ENCODE data around the gene GREM2. TPM values are rescaled to one million over a fixed set of nuclear protein-coding genes. Genes with fewer than 3 reads are reported as not detected.

Gene GREM2
- total and polyA plus RNA-seq, 2 donors (not counting 1 experiment from before 2014, with no cell fraction given), result not detected

GRCh38 chr1:240595476-240595875, 16.5 kb downstream of the GREM2 start:
- Mint-ChIP-seq H3K27ac (no peak overlapping the region), H3K9me3 (ENCODE audit: insufficient read depth) (peaks cover 3% of the 10 kb centered on the region), H3K4me3 (no peak overlapping the region), H3K27me3 (no peaks in the 10 kb centered on the region), H3K4me1 (no peaks in the 10 kb centered on the region)
- H3K4me1 ChIP-seq (ENCODE audit: control insufficient read depth in 2 of 2, insufficient read depth in 2 of 2, low read length in 2 of 2), result no peaks in the 10 kb centered on the region
- TF ChIP-seq, protein P1, sequence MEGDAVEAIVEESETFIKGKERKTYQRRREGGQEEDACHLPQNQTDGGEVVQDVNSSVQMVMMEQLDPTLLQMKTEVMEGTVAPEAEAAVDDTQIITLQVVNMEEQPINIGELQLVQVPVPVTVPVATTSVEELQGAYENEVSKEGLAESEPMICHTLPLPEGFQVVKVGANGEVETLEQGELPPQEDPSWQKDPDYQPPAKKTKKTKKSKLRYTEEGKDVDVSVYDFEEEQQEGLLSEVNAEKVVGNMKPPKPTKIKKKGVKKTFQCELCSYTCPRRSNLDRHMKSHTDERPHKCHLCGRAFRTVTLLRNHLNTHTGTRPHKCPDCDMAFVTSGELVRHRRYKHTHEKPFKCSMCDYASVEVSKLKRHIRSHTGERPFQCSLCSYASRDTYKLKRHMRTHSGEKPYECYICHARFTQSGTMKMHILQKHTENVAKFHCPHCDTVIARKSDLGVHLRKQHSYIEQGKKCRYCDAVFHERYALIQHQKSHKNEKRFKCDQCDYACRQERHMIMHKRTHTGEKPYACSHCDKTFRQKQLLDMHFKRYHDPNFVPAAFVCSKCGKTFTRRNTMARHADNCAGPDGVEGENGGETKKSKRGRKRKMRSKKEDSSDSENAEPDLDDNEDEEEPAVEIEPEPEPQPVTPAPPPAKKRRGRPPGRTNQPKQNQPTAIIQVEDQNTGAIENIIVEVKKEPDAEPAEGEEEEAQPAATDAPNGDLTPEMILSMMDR (IDR thresholded peaks at IDR 0.05), result no peak
- no peak for TF ChIP-seq EZH2 (IDR thresholded peaks at IDR 0.05; ENCODE audit: borderline replicate concordance, insufficient read depth, low read depth, low read length, poor library complexity, severe bottlenecking)
- H3K79me2 ChIP-seq (ENCODE audit: control insufficient read depth, insufficient read depth, low read length), result no peaks in the 10 kb centered on the region
- H3K9ac ChIP-seq (ENCODE audit: low read length), result no peak overlapping the region
- H3K4me3 ChIP-seq (ENCODE audit: control extremely low read depth in 1 of 5, extremely low read depth in 1 of 5, insufficient read depth in 1 of 5, low read depth in 2 of 5, low read length in 4 of 5), result no peak overlapping the region
- ChIA-PET CTCF (no interaction called here), POLR2A (no interaction called here)
- no peaks in the 10 kb centered on the region for H4K20me1 ChIP-seq (ENCODE audit: control insufficient read depth, insufficient read depth, low read length, poor library complexity, severe bottlenecking)
- H2AFZ ChIP-seq (ENCODE audit: insufficient read depth, low read depth, low read length, poor library complexity, severe bottlenecking), result no peak overlapping the region
- 91% methylated on average over 1 of the region's 2 CpGs for WGBS (ENCODE audit: insufficient coverage)
- intact Hi-C loops (cut with micrococcal nuclease), result no loop called here
- DNase-seq (no peak), ATAC-seq (ENCODE audit: low read depth) (no peak)
- H3K9me3 ChIP-seq (ENCODE audit: control extremely low read depth in 1 of 3, control insufficient read depth in 2 of 3, insufficient read depth in 1 of 3, low read length in 2 of 3), result peaks cover 0 to 3% (median 0%) of the 10 kb centered on the region in 3 donors
- no peaks in the 10 kb centered on the region for H3K27me3 ChIP-seq (replicated peaks in 1 of 4; ENCODE audit: control extremely low read depth in 1 of 4, control insufficient read depth in 3 of 4, insufficient read depth in 4 of 4, low read length in 3 of 4)
- no peak overlapping the region for H3K4me2 ChIP-seq (replicated peaks; ENCODE audit: low read depth, low read length, poor library complexity, severe bottlenecking)
- no peak overlapping the region for H3K27ac ChIP-seq (ENCODE audit: low read length in 2 of 2)
- H3K36me3 ChIP-seq (replicated peaks in 1 of 2; ENCODE audit: control extremely low read depth in 1 of 2, control insufficient read depth in 1 of 2, extremely low read depth in 1 of 2, insufficient read depth in 2 of 2, low read length in 1 of 2), result no peaks in the 10 kb centered on the region

DNA sequence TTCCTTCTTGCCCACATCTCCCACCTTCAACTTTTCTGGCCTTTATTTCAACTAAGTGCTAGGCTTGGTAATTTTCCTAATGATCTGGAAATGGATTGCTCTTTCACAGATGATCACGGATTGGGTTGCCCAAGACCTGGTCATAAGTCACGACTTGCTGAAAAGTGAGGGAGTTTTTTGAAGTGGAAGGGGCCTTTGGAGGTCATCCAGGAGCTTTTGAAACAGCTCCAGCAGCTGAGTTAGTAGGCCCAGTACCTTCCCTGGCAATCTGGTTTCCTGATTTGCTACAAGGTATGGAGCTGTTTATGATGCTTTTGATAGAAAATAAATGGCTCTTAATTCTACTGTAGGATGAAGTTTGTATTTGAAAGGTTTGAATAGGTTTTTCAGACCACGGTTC, 20.4 kb downstream of the GREM2 start:
- H3K27ac Mint-ChIP-seq, result no peak overlapping the region
- 83% methylated on average over 2 of the region's 3 CpGs for WGBS (ENCODE audit: insufficient coverage)
- no peak for DNase-seq
- Histone ChIP-seq H3K36me3 (replicated peaks in 1 of 2; ENCODE audit: control extremely low read depth in 1 of 2, control insufficient read depth in 1 of 2, extremely low read depth in 1 of 2, insufficient read depth in 2 of 2, low read length in 1 of 2) (no peaks in the 10 kb centered on the region), H3K27ac (ENCODE audit: low read length in 2 of 2) (no peak overlapping the region), H3K4me1 (ENCODE audit: control insufficient read depth in 2 of 2, insufficient read depth in 2 of 2, low read length in 2 of 2) (no peaks in the 10 kb centered on the region), H3K9me3 (ENCODE audit: control extremely low read depth in 1 of 3, control insufficient read depth in 2 of 3, insufficient read depth in 1 of 3, low read length in 2 of 3) (peaks cover 0 to 3% (median 0%) of the 10 kb centered on the region in 3 donors), H3K9ac (ENCODE audit: low read length) (no peak overlapping the region), H4K20me1 (ENCODE audit: control insufficient read depth, insufficient read depth, low read length, poor library complexity, severe bottlenecking) (no peaks in the 10 kb centered on the region), H3K4me3 (ENCODE audit: control extremely low read depth in 1 of 5, extremely low read depth in 1 of 5, insufficient read depth in 1 of 5, low read depth in 2 of 5, low read length in 4 of 5) (no peak overlapping the region), H3K4me2 (replicated peaks; ENCODE audit: low read depth, low read length, poor library complexity, severe bottlenecking) (no peak overlapping the region), H3K27me3 (replicated peaks in 1 of 4; ENCODE audit: control extremely low read depth in 1 of 4, control insufficient read depth in 3 of 4, insufficient read depth in 4 of 4, low read length in 3 of 4) (no peaks in the 10 kb centered on the region), H3K79me2 (ENCODE audit: control insufficient read depth, insufficient read depth, low read length) (no peaks in the 10 kb centered on the region), H2AFZ (ENCODE audit: insufficient read depth, low read depth, low read length, poor library complexity, severe bottlenecking) (no peak overlapping the region)
- no peaks in the 10 kb centered on the region for H3K4me1 Mint-ChIP-seq
- peaks cover 6% of the 10 kb centered on the region for H3K9me3 Mint-ChIP-seq (ENCODE audit: insufficient read depth)
- POLR2A ChIA-PET, result no interaction called here
- H3K4me3 Mint-ChIP-seq, result no peak overlapping the region
- intact Hi-C loops (cut with micrococcal nuclease), result no loop called here
- CTCF ChIA-PET, result no interaction called here
- TF ChIP-seq, protein P1 (IDR thresholded peaks at IDR 0.05), result no peak
- no peak for TF ChIP-seq EZH2 (IDR thresholded peaks at IDR 0.05; ENCODE audit: borderline replicate concordance, insufficient read depth, low read depth, low read length, poor library complexity, severe bottlenecking)
- no peak for ATAC-seq (ENCODE audit: low read depth)
- no peaks in the 10 kb centered on the region for H3K27me3 Mint-ChIP-seq
